HG02588 (cell line): ENCODE measurements around the gene PAPLN.
"Not testable (repeated sequence)": the region's sequence is repeated elsewhere in the genome, so short reads cannot be mapped to it uniquely, and the experiment has no call there.

Experiments
- ATAC-seq: cut with Tn5 transposase; IDR thresholded peaks from one replicate; pipeline ENCODE4 v1.9.1; 2021; ENCODE audit warnings: mild to moderate bottlenecking, moderate library complexity; ENCODE audit not compliant: unreplicated experiment

Gene PAPLN

DNA sequence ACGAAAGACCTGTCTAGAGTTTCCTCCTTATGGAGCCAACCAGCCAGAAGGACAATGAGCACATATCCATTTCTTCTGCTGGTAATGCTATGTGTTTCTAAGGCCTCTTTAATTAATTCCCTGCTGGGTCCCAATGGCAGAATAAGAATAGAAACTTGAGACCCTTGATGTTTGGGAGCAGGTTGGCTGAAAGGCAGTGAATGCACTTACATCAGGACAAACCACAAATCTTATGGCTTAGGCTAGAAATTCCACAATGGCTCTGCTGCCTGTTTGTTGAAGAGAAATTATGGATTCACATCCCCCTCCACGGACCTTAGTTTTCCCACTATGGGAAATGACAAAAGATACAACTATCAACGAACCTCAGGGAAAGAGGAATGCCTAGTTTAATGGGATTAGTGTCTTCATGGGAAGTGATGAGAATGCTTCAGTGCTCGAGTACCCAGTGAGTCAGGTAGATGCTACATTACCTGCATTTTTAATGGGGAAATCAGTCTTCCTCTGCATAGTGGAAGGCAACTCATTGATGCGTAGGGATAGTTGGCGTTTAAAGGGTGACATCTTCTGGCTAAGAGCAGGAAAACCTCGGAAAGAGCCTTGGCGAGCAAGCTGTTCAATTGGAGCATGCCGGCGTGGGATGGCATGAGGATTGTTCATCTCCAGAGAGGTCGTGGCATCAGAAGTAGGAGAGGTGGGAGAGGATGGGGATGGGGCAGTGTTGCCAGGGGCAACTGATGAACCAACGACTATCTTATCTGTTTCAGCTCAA, 46.5 kb downstream of the PAPLN start:
- no peak for ATAC-seq

DNA sequence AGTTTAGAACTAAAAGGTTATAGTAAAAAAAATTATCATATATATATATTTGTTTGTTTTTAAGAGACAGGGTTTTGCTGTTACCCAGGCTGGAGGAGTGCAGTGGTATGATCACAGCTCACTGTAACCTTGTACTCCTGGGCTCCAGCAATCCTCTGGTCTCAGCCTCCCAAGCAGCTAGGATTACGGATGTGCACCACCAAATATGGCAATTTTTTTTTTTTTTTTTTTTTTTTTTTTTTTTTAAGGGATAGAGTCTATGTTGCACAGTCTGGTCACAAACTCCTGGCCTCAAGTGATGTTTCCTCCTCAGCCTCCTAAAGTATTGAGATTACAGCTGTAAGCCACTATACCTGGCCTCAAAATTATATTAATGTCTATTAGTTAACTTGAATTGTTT, 48.7 kb downstream of the PAPLN start:
- ATAC-seq, result no peak

DNA sequence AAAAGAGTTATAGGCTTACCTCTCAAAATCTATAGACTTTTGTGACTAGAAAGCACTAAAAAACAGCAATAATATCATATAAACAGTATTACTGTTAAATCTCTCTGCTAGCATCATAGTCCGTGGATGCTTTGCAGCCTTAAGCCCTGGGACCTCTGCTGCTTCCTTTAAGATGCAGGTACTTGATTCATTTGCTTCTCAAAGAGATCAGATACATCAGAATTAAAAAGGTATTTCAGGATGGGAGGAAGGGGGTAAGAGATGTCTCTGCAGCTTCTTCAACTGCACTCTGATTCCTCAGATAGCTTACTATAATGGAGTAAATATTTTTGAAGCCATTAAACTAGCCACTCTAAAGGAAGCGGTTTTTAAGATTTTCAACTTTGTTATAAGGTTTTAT, 49.3 kb downstream of the PAPLN start:
- ATAC-seq, result no peak

DNA sequence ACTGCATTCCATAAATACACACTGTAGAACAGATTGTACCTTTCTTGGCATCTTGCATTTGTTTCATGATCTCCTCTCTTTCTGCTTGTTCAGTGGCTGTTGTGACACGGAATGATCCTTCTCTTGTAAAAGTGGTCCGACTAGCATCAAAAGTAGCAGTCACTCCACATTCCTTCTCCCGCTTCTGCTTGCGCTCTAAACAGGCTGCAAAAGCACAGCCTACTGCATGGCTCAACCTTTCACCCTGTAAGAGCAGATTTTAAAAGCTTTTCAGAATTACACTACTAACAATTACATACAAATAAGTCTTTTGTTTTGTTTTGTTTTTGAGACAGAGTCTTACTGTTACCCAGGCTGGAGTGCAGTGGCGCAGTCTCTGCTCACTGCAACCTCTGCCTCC, 49.8 kb downstream of the PAPLN start:
- ATAC-seq, result no peak

DNA sequence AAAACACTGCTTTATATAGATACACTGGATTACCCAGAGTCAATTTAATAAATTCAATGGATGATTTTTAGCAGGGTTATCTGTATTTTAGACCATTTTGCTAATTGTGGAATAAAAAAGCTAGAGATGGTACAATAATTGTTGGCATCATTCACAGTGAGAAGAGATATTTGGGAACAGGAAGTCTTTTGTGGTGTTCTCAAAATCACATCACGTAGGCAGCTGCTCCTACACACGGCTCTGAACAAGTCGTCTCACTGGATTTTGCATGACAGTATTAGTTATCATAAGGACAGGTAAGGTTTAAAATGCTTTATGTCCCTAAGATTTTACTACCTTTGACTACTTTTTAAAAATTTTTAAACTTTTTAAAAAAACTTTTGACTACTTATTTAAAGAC, 52.0 kb downstream of the PAPLN start:
- ATAC-seq, result no peak

DNA sequence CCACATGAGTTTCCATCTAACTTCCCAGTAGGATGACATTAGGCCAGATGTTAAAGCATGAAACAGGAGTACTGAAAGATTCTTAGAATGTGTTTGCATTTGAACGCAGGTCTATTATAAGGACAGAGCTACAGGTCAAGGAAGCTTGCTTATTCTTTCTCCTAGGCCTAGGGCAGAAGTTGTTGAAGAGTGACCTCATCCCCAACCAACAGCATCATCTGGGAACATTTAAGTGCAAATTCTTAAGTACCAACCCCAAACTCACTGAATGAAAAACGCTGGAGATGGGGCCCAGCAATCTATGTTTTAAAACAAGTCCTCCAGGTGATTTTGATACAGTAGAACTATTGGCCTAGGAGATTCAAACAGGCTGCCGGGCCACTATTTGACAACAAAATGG, 52.4 kb downstream of the PAPLN start:
- no peak for ATAC-seq

DNA sequence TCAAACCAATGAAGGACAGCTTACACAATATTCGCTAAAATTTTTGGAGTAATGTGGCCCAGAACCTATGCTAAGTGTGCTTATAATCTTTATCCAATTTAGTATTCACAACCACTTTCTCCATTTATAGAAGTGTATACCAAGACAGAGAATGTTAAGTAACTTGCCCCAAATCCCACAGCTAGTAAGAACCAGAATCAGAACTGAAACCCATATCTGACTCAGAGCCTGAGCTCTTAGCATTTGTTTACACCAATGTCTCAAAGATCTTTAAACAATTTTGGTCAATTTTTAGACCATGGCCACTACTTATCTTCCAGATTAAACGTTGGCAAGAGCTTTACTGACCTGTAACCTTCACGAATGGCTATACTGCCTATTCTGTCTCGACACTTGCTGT, 53.0 kb downstream of the PAPLN start:
- ATAC-seq, result peak; percentile 81

DNA sequence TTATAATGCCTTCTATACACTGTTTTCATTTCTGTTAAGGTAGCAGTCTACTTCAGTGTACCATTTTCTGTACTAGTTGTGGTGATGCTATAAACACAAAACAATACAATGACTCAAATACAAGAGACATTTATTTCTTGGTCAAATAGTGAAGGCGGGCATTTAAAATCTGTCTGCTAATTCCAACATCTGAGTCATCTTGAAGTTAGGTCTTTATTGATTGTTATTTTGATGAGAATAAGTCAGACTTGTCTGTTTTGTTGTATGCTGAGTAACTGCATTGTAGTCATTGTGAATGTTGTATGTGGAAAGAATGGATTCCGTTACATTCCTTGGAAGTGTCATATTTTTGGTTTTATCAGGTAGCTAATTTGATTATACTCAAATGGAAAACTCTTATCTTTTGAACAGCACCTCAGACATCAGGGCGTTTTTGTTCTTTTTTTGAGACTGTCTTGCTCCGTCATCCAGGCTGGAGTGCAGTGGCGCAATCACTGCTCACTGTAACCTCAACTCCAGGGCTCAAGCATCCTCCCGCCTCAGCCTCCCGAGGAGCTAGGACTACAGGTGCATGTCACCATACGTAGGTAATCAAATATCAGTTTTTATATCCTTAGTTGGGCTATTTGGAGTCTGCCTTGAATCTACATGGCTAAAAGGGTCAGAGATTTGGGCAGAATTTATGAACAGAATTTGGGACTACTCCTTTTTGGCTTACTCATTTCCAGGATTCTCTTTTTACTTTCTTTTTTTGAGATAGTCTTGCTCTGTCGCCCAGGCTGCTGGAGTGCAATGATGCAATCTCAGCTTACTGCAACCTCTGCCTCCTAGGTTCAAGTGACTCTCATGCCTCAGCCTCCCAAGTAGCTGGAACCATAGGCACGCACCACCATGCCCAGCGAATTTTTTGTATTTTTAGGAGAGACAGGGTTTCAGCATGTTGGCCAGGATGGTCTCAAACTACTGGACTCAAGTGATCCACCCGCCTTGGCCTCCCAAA, 56.8 kb downstream of the PAPLN start:
- no peak for ATAC-seq

DNA sequence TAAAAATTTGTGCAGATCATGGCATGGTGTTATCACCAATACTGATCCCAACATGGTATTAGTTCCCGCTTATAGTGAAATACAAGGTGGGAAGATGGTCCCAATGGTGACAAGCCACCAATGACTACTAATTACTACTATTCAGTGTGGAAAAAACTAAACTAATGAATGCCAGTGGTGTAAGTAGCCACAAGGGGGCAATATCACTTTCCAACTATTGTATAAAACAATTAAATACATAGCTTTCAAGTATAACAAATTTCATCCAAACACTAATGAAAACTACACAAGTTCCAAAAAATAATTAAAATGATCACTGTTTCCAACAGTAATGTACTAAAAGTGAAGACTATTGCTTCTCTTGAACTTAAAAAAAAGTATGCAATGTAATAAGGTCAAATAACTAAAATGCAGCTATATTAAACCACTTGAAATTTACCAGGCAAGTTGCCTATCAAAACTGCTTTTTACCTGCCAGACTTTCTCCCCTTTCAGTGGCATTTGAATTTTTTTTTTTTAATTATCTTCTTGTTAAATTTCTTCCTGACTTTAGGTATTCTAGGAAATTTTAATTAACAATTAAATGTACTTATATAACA, 58.0 kb downstream of the PAPLN start:
- no peak for ATAC-seq

DNA sequence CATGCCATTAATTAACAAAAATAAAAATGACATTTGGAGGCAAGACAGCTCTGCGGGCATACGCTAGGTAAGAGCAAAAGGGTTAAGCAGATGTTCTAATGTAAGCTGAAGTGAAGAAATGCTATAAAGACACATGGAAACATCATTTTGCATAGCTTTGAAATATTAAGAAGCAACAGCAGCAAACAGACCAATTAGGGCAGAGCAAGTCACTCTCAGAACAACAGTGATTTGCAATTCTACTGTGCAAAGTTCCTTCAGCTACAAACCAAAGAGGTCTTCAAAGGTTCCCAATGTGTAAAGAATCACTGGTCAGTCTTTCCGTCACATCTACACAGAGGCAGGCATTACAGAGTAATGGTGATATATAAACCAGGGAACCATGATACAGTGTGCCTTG, 68.2 kb downstream of the PAPLN start:
- ATAC-seq, result no peak

DNA sequence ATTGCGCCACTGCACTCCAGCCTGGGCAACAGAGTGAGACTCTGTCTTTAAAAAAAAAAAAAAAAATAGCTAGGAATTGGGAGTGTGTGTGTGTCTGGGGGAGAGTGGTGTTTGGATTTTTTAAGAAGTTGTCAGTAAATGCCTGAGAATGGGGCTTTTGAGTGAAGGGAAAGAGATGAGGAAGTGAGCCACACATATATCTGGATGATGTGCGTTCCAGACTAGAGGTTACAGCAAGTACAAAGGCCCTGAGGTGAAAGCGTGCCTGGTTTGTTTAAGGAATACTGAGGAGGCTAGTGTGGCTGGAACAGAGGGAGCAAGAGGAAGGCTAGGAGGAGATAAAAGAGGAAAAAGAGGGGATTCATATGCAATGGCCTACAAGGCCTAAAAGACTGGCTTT, 70.0 kb downstream of the PAPLN start:
- no peak for ATAC-seq

DNA sequence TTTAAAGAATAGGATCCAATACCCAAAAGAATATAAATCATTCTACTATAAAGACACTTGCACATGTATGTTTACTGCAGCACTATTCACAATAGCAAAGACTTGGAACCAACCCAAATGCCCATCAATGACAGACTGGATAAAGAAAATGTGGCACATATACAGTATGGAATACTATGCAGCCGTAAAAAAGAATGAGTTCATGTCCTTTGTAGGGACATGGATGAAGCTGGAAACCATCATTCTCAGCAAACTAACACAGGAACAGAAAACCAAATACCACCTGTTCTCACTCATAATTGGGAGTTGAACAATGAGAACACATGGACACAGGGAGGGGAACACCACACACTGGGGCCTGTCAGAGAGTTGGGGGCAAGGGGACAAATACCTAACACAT, 71.9 kb downstream of the PAPLN start:
- ATAC-seq, result not testable (repeated sequence)

DNA sequence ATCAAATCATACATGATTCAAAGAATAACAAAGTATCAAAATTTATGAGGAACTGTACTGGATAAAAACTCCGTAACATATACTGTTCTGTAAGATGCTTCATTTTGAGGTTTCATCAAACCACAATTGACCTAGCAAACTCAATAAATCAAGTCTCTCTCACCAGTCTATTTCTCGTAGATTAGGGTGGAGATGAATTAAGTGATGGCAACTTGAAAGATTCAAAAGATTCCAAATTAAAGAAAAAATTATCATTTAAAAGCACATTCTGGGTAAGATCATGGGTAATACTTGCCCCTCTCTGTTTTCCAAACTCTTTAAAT, 74.4 kb downstream of the PAPLN start:
- no peak for ATAC-seq

DNA sequence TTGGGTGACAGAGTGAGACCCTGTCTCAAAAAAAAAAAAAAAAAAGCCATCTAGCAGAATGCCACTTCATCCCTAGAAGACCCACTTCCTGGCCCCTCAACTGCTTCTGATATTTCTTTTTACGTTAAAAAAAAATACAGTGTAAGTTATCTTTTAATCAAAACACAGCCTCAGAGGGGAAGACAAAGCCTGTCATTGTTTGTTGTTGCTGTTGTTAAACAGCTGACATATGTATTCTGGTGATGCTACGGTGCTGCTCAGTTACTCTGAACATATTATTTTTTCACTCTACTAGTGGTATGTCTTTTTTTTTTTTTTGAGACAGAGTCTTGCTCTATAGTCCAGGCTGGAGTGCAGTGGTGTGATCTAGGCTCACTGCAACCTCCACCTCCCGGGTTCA, 75.4 kb downstream of the PAPLN start:
- no peak for ATAC-seq

DNA sequence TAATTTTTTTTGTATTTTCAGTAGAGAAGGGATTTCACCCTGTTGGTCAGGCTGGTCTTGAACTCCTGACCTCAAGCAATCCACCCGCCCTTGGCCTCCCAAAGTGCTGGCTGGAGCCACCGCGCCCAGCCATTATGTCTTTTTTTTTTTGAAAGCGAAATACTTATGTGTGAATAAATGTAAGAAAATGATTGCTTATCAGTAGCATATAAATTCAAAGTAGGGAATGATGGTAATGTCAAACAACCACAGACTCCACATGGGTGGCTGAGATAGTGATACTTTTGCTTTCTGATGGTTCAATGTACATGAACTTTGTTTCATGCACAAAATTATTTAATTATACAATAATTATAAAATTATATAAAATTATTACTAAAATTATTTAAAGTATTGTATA, 75.8 kb downstream of the PAPLN start:
- no peak for ATAC-seq

DNA sequence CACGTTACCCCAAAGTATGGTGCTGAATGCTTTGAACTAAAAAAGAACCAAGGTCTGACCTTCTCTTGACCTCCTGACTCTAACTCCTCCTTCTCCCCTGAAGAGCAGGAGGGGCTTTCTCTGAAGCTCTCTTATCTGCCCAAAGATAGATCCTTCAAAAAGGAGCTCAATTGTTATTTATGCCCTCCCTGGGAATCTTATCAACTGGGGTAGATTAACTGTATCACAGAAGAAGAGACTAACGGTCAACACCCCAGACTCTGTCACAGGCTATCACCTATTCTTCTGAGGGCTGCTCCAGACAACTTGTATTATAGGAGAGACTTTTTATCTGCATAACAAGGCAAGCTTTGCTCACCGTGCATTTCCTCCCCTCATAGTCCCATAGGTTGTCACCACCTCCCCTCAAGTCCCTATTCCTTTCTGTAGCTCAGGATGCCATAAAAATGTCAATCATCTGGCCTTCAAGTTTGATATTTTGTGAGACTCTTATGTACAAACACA, 86.6 kb downstream of the PAPLN start:
- ATAC-seq, result no peak
